GM12878 (cell line): ENCODE results near the gene ATP1A1.

Experiments
- ATF3 ChIP-seq: IDR thresholded peaks from 2 replicates; pipeline ENCODE4 v1.6.1; 2011; ENCODE audit warnings: low read depth, mild to moderate bottlenecking, low read length, moderate library complexity, borderline replicate concordance; ENCODE audit errors: extremely low read depth
- CTCF ChIP-seq, 3 experiments: IDR thresholded peaks in 2 of 3; conservative IDR thresholded peaks in 1 of 3; 2 replicates each; pipeline ENCODE4 v1.5.1; 2011; ENCODE audit warnings: low read depth in 3 of 3, low read length in 3 of 3, mild to moderate bottlenecking in 3 of 3, control low read depth in 2 of 3, moderate library complexity in 2 of 3, inconsistent platforms in 1 of 3, mixed read lengths in 1 of 3; ENCODE audit not compliant: control insufficient read depth in 2 of 3, insufficient read depth in 1 of 3; ENCODE audit errors: extremely low read depth in 1 of 3
- CUX1 ChIP-seq: IDR thresholded peaks from 2 replicates; pipeline ENCODE4 v1.6.1; 2012; ENCODE audit warnings: improper control_type of control experiment, low read depth, low read length; ENCODE audit not compliant: insufficient replicate concordance
- POLR2A ChIP-seq: IDR thresholded peaks from 2 replicates; pipeline ENCODE4 v1.6.1; 2011; ENCODE audit warnings: low read depth, mild to moderate bottlenecking, low read length
- RAD21 ChIP-seq: IDR thresholded peaks from 2 replicates; pipeline ENCODE4 v1.6.1; 2011; ENCODE audit warnings: mild to moderate bottlenecking, low read depth, low read length, moderate library complexity; ENCODE audit not compliant: insufficient read depth
- RAD51 ChIP-seq: fragments of 450-650 bp; IDR thresholded peaks from 2 replicates; pipeline ENCODE4 v1.6.1; 2016; ENCODE audit warnings: moderate library complexity, mild to moderate bottlenecking, inconsistent platforms
- REST ChIP-seq: IDR thresholded peaks from 2 replicates; pipeline ENCODE4 v1.6.1; 2012; ENCODE audit warnings: mild to moderate bottlenecking, low read depth, low read length
- YY1 ChIP-seq: IDR thresholded peaks from 2 replicates; pipeline ENCODE4 v1.6.1; 2011; ENCODE audit warnings: low read depth, mild to moderate bottlenecking, low read length
- ZBTB40 ChIP-seq: fragments of 450-650 bp; IDR thresholded peaks from 2 replicates; pipeline ENCODE4 v1.6.1; 2016; ENCODE audit warnings: mild to moderate bottlenecking, moderate library complexity, borderline replicate concordance

GRCh38 chr1:116370181-116370580 is 2.9 kb upstream of the ATP1A1 start:
- TF ChIP-seq YY1 (no peak), CTCF (IDR thresholded peaks at IDR 0.05 in 2 of 3, conservative IDR thresholded peaks at IDR 0.05 in 1 of 3; ENCODE audit: control insufficient read depth in 2 of 3, extremely low read depth in 1 of 3, insufficient read depth in 1 of 3, low read depth in 3 of 3, low read length in 3 of 3) (no peak), RAD51 (no peak), CUX1 (no peak), POLR2A (no peak), ATF3 (no peak), RAD21 (no peak), REST (no peak), ZBTB40 (no peak)
